Measurements from ENCODE around the gene NAPG.
"Not testable (repeated sequence)": the region's sequence is repeated elsewhere in the genome, so short reads cannot be mapped to it uniquely, and the experiment has no call there.

NAPG gene

DNA sequence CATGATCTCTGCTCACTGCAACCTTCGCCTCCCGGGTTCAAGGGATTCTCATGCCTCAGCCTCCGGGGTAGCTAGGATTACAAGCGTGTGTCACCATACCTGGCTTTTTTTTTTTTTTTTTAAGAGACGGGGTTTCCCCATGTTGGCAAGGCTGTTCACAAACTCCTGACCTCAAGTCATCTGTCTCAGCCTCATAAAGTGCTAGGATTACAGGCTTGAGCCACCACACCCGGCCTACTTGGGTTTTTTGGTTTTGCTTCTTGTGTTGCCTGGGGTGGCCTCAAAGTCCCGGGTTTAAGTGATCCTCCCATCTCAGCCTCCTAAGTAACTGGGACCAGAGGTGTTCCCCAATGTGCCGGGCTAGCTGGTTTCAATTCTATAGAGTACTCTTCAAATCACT, 64.6 kb downstream of the NAPG start:
- DNase-seq = no peak

DNA sequence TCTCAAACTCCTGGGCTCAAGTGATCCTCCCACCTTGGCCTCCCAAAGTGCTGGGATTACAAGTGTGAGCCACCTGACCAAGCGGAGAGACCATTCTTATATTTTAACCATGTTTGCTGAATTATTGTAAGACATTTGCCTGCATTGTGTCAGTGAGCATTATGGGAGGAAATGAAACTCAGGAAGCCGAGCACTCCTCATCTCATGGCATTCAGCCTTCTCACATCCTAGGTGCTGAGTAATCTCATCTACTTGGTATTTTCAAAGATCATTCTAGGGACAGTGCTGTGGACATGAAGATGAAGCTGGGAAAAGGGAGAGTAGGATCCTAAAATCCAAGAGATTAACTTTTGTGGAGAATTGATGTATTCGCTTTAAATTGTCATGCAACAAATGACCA, 66.1 kb downstream of the NAPG start:
- DNase-seq = no peak

DNA sequence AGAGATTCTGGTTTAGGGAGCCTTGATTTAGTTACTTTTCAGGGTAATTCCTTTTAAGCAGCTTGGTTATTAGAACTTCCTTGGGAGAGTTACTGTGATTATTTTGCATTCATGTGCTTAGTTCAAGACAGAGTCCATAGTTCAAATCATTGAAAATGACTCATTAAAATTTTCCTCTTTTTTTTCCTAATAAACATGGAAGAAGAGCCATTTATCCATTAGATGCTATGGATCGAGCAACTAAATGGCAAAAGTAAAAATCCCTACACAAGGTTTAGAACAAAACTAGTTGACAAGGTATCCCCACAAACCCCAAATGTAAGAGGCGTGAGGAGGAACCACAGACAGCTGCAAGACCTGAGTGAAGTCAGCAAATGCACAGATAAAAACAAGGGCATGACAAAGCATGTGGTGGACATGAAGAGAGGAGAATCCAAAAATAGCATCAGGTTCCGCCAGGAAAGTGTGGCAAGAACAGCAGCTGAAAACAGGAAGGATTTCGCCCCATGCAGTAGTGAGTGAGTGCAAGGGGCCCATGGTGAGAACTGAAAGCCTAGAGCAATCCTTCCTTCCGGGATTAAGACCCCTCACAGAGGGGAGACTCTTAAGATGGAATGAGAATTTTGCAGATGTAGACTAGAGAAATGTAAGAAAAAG, 67.7 kb downstream of the NAPG start:
- DNase-seq = not testable (repeated sequence)

DNA sequence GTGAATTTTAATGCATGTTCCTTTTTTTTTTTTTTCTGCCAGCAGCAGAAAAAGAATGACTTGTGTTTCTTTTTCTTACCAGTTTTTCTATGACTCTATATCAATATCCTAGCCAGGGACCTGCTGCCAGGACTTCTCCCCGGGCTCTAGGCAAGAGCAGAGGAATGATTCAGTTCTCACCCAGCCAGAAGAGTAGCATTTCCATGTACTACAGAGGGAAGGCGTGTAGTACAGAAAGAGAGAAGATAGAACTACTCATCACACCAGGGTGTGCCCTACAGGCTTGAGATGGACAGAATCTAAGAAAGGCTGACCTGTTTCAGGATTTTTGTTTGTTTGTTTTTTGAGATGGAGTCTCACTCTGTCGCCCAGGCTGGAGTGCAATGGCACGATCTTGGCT, 70.1 kb downstream of the NAPG start:
- DNase-seq = not testable (repeated sequence)

DNA sequence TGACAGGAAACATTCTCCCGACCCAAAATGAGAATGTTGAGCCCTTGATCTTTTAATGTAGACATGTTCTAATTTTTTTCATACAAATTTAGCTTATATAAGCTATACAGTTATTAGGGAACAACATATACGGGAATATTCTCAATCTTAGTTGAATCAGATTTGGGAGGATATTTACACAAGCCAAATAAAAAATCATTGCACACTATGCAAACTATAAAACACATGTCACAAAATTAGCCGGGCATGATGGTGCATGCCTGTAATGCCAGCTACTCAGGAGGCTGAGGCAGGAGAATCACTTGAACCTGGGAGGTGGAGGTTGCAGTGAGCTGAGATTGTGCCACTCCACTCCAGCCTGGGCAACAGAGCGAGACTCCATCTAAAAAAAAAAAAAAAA, 71.9 kb downstream of the NAPG start:
- DNase-seq = not testable (repeated sequence)

DNA sequence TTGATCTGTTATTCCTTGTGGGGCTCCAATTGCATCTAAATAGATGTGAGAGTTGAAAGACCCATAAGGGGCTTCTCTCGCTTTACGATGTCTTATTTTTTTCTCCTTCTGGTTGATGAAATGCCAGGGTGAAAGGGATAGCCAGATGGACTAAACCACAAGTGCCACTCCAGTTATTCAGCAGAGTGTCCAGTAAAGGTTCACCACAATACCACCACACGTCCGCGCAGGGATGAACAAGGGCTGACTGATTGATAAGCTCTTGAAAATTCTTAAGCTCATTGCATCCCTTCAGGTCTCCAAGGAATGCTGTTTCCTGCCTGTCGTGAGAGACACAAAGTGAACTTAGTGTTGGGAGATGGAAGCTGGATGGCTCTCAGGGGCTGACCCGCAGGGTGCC, 74.9 kb downstream of the NAPG start:
- not testable (repeated sequence) for DNase-seq

Measured in SHP77 treated with DMSO at 0.1 percent for 48 hours (cell line).